ENCODE measurements around the gene FBXO33.
A peak's percentile ranks its signal among the peaks of the same experiment; 100 is the strongest.

Gene FBXO33

DNA sequence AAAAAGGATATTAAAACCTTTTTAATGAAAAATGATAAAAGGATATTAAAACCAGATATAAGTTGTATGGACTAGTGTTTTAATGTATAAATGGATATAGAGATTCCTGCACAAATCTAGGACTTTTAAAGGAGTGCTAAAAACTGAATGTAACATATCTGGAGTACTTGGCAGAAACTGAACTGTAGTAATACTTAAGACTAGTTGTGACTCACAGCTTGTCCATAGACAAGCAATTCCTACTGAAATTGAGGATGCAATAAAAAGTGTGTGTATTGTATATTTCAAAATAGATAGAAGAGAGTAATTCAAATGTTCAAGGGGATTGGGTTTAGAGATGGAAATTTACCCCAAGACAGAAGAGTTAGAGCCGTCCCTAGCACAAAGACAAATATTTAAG is 59.6 kb downstream of the FBXO33 start:
- no peak for DNase-seq (ENCODE audit: extremely low read depth, low read depth)
- TF ChIP-seq, protein P1, sequence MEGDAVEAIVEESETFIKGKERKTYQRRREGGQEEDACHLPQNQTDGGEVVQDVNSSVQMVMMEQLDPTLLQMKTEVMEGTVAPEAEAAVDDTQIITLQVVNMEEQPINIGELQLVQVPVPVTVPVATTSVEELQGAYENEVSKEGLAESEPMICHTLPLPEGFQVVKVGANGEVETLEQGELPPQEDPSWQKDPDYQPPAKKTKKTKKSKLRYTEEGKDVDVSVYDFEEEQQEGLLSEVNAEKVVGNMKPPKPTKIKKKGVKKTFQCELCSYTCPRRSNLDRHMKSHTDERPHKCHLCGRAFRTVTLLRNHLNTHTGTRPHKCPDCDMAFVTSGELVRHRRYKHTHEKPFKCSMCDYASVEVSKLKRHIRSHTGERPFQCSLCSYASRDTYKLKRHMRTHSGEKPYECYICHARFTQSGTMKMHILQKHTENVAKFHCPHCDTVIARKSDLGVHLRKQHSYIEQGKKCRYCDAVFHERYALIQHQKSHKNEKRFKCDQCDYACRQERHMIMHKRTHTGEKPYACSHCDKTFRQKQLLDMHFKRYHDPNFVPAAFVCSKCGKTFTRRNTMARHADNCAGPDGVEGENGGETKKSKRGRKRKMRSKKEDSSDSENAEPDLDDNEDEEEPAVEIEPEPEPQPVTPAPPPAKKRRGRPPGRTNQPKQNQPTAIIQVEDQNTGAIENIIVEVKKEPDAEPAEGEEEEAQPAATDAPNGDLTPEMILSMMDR (IDR thresholded peaks at IDR 0.05; ENCODE audit: low read depth, low read length): no peak

DNA sequence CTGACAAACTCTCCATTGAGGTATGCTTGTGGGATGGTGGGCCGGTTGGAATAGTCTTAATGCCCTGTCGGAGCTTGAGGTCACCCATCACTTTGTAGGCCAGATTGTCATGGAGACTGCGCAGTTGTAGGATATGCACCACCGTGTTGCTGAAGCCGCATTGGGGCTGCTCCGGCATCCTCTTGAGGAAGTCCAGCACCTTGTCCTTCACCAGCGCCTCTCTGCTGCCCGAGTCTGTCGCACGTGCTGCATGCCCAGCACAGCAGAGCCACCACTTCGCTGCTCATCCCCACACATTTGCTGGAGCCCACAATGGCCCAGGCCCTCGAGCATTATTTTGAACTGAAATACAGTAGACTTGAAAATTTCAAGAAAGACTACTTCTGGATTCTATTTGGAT is 61.8 kb downstream of the FBXO33 start:
- DNase-seq (ENCODE audit: extremely low read depth, low read depth): no peak
- TF ChIP-seq, protein P1 (IDR thresholded peaks at IDR 0.05; ENCODE audit: low read depth, low read length): no peak

DNA sequence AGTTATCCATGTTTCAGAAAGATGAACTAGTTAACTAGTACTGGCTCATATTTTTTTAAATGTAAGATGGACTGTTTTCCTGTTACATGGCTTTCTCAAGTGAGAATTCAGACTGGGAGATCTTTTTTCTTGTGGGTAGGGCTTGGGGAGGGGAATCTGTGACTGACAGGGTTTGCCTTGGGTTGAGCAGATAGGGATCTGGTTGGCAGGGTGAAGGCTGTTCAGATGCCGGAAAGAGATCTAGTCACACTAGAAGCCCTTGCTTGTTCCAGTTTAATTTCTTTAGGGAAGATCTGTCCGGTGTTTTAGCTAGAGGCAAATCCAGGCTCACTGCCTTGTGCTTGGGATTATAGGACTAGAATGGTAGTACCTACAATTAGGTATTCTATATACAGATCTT is 63.2 kb downstream of the FBXO33 start:
- DNase-seq (ENCODE audit: extremely low read depth, low read depth): no peak
- TF ChIP-seq, protein P1 (IDR thresholded peaks at IDR 0.05; ENCODE audit: low read depth, low read length): no peak

DNA sequence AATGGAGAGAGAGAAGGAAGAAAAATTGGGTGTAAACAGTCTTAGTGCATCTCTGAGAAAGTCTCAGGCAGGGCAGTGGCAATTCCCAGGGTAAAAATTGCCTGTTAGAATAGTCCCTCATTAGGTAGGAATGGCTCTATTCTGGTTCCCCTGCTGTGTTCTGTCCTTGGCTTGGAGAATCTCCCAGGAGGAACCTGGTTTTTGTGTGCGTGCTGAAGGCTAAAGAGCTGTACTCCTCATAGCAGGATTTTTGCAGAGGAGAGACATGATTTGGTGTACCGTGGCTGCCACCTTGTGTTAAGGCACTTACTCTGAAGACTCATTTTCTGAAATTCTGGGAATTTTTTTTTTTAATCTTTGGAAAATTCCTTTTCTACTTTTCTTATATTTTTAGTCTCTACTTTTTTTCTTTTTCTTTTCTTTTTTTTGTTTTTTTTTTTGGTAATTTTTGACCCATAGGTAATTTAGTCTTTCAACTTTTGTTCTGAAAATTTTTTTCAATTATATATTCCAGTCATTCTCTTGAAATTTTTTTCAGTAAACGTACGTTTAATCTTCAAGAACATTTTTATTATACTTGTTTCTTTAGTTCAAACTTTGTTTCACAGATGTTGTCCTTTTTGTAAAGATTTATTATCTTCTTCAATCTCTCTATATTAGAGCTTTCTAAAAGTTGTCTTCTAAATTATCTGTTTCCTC is 63.8 kb downstream of the FBXO33 start:
- TF ChIP-seq, protein P1 (IDR thresholded peaks at IDR 0.05; ENCODE audit: low read depth, low read length): peak; percentile 61
- DNase-seq (ENCODE audit: extremely low read depth, low read depth): peak; percentile 52

DNA sequence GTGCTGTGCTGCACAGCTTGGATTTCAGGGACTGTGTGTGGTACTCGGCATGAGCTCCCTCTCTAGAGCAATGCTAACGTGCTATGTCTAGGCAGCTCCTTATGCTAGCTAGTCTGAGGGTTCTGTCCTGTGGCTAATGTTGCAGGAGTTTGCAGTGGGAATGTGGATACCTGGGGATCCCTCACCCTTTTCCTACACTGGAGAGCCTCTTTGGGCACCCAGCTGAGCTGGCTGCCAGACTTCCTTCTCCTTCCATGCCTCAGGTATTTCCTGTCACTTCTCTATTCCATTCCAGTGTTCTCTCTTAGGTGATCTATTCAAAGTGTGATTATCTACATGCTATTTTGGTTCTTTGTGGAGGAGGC is 64.9 kb downstream of the FBXO33 start:
- no peak for DNase-seq (ENCODE audit: extremely low read depth, low read depth)
- TF ChIP-seq, protein P1 (IDR thresholded peaks at IDR 0.05; ENCODE audit: low read depth, low read length): no peak

DNA sequence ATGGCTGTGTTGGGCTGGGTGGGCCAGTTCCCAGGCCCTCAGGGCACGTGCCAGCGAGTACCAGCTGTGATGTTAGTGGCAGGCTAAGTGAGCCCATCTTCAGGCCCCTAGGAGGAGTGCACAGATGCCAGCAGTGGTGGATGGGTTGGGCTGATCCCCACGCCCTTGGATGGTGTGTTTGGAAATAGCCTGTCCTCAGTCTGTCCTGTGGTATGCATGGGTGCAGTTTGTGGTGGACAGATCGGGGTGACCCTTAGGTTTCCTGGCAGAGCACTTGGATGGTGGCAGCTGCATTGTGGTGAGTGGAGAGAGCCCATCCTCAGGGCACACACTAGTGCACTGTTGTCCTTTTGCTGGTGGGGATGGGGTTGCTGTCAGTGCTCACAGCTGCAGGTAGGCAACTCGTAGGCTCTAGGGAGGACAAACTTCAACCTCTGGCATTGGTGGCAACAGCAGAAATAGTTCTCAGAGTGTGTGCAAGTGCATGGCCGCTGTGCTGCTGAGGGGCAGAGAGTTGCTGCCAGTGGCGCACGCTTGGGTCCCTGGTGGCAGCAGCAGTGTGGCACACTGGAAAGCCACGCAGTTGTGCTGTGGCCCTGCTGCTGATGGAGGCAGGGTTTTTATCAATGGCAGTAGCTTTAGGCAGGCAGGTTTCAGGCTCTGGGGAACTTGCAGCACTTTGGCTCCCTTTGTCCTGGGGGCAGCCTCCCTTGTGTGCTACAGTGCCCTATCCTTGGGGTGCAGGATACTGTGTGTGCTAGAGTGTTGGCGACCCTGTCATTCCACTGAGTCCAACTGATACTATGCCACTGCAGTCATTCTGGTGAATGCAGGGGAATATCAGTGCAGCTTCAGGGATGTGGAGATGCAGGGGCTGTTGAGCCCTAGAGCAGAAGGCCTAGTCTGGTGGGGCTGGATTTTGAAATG is 65.5 kb downstream of the FBXO33 start:
- TF ChIP-seq, protein P1 (IDR thresholded peaks at IDR 0.05; ENCODE audit: low read depth, low read length): no peak
- DNase-seq (ENCODE audit: extremely low read depth, low read depth): no peak

DNA sequence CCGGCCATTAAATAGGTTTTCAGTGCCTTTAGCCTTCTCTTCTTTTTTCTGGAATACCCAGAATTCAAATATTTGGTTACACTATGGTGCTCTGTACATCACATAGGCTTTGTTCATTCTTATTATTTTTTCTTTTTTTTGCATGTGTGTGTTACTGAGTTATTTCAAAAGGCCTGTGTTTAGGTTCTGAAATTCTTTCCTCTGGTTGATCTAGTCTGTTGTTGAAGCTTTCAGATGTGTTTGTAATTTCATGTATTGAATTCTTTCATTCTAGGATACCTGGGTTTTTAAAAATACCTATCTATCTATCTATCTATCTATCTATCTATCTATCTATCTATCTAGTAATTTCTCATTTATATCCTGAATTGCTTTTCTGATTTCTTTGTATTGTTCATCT is 66.9 kb downstream of the FBXO33 start:
- DNase-seq (ENCODE audit: extremely low read depth, low read depth): no peak

More for the DNA sequence above, 66.9 kb downstream of the FBXO33 start:
- TF ChIP-seq, protein P1 (IDR thresholded peaks at IDR 0.05; ENCODE audit: low read depth, low read length): no peak
